Coronary artery (tissue), 2 donors: Measurements from ENCODE around the gene RMI2.

Experiments
- DNase-seq: peaks from one replicate; pipeline ENCODE4 v3.0.0-alpha.2; 2017; ENCODE audit warnings: low spot score
- H3K27ac ChIP-seq, 2 donors: fragments of 200-600 bp; sonication (generic); one replicate each; pipeline ENCODE4 v1.5.1; 2016 to 2019
- H3K4me3 ChIP-seq: fragments of 200-600 bp; sonication (generic); 2 replicates; pipeline ENCODE4 v1.5.1; 2016; ENCODE audit warnings: mild to moderate bottlenecking, moderate library complexity
- CTCF ChIP-seq: fragments of 200-600 bp; sonication (generic); IDR thresholded peaks from one replicate; pipeline ENCODE4 v1.5.1; 2019; ENCODE audit warnings: antibody characterized with exemption

Gene RMI2

GRCh38 chr16:11333702-11334101 is 11.6 kb upstream of the RMI2 start:
- no peak overlapping the region for H3K4me3 ChIP-seq
- TF ChIP-seq CTCF = no peak
- no peak overlapping the region for H3K27ac ChIP-seq
- DNase-seq = no peak

GRCh38 chr16:11334831-11335404 is 10.3 kb upstream of the RMI2 start:
- no peak for DNase-seq
- H3K27ac ChIP-seq = no peak overlapping the region
- no peak overlapping the region for H3K4me3 ChIP-seq
- TF ChIP-seq CTCF = no peak

- no peak for TF ChIP-seq CTCF
- DNase-seq = no peak
- Histone ChIP-seq H3K27ac (no peak overlapping the region), H3K4me3 (no peak overlapping the region)
These were observed 6.2 kb upstream of the RMI2 start for GRCh38 chr16:11339075-11339474.

DNA sequence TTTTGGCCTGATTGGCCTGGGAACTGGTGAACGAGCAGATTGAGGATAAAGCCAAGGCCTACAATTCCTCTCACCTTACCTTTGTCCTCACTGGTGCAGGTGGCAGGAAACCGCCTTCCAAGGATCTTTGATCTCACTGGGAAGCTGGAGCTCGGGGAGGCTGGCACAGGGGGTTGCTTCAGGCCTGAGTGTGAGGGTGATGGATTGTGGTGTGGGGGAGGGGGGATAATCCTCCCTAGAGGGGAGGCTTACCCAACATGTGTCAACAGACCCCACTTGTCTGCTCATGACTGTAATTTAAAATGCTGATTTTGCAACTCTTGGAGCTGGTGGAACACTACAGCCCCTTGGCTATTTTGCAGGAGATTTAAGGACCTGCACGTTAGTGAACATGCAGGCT is 4.5 kb upstream of the RMI2 start:
- no peak for TF ChIP-seq CTCF
- H3K27ac ChIP-seq = no peak overlapping the region
- H3K4me3 ChIP-seq = no peak overlapping the region
- DNase-seq = no peak

GRCh38 chr16:11341371-11341770 is 3.9 kb upstream of the RMI2 start:
- TF ChIP-seq CTCF = no peak
- Histone ChIP-seq H3K4me3 (no peak overlapping the region), H3K27ac (no peak overlapping the region)
- DNase-seq = no peak

DNA sequence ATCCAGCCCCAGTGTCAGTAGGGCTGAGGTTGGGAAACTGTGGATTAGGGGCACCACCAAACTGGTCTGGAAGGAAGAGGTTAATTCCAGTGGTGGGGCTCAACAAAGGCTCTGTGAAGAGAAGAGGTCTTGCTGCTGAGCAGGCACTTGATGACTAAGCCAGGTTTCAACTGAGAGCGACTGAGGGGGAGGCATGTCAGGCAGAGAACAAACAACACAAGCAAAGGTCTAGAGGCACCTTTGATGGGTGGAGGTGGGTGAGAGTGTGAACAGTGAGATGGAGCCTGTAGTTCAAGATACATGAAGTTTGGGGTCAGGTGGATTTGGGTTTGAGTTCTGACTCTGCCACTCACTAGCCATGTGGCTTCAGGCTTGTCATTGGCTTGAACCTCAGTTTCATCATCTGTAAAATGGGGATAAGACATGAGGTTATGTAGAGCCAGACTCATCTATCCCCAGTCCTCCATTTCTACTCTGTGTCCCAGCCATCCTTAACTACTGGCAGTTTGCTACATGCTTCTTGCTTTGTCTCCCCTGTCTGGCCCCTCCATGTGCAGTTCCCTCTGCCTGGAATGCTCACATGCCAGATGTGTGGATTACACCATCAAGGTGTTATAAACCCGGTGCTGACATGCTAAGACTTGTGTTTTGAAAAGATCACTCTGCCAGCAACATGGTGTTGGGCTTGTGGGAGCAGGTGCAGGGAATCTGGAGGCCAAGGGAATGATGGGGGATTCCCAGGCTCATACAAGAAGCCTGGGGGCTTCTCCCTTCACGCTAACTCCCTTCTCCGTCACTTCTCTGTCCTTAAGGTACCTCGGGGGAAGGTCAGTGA is 3.0 kb upstream of the RMI2 start:
- DNase-seq = no peak
- no peak for TF ChIP-seq CTCF
- Histone ChIP-seq H3K4me3 (no peak overlapping the region), H3K27ac (no peak overlapping the region)
